NB4 (cell line): ENCODE measurements around the gene TRIM74.
"Not testable (repeated sequence)": the region's sequence is repeated elsewhere in the genome, so short reads cannot be mapped to it uniquely, and the experiment has no call there.

Experiments used
- CTCF ChIP-seq: IDR thresholded peaks from one replicate; pipeline ENCODE4 v1.5.1; 2012; ENCODE audit warnings: low read depth, low read length
- MAX ChIP-seq: IDR thresholded peaks from 2 replicates; pipeline ENCODE4 v1.6.1; 2011; ENCODE audit warnings: low read depth, low read length
- MYC ChIP-seq: IDR thresholded peaks from 2 replicates; pipeline ENCODE4 v1.6.1; 2011; ENCODE audit warnings: low read depth, low read length
- POLR2A ChIP-seq: IDR thresholded peaks from 2 replicates; pipeline ENCODE4 v1.6.1; 2011; ENCODE audit warnings: mild to moderate bottlenecking; ENCODE audit not compliant: insufficient read length; ENCODE audit errors: extremely low read depth

GRCh38 chr7:72980382-72980781, 11.1 kb upstream of the TRIM74 start:
- not testable (repeated sequence) for TF ChIP-seq CTCF, POLR2A, MAX, MYC
